Measurements from ENCODE around the gene ATF1.

GRCh38 chr12:50820177-50820576 lies 56.3 kb downstream of the ATF1 start:
- TF ChIP-seq POLR2AphosphoS5 (IDR thresholded peaks at IDR 0.05) (no peak), POLR2A (IDR thresholded peaks at IDR 0.05; ENCODE audit: low read depth) (no peak), EP300 (IDR thresholded peaks at IDR 0.05) (no peak)
- TF ChIP-seq, protein P1, sequence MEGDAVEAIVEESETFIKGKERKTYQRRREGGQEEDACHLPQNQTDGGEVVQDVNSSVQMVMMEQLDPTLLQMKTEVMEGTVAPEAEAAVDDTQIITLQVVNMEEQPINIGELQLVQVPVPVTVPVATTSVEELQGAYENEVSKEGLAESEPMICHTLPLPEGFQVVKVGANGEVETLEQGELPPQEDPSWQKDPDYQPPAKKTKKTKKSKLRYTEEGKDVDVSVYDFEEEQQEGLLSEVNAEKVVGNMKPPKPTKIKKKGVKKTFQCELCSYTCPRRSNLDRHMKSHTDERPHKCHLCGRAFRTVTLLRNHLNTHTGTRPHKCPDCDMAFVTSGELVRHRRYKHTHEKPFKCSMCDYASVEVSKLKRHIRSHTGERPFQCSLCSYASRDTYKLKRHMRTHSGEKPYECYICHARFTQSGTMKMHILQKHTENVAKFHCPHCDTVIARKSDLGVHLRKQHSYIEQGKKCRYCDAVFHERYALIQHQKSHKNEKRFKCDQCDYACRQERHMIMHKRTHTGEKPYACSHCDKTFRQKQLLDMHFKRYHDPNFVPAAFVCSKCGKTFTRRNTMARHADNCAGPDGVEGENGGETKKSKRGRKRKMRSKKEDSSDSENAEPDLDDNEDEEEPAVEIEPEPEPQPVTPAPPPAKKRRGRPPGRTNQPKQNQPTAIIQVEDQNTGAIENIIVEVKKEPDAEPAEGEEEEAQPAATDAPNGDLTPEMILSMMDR (IDR thresholded peaks at IDR 0.05): no peak
